NAMALWA (cell line): Measurements from ENCODE around the gene RAD51B.
A peak's percentile ranks its signal among the peaks of the same experiment; 100 is the strongest.

Experiments used
- DNase-seq: peaks from one replicate; pipeline ENCODE4 v3.0.0-alpha.2; 2015; ENCODE audit warnings: low spot score

The RAD51B gene

DNA sequence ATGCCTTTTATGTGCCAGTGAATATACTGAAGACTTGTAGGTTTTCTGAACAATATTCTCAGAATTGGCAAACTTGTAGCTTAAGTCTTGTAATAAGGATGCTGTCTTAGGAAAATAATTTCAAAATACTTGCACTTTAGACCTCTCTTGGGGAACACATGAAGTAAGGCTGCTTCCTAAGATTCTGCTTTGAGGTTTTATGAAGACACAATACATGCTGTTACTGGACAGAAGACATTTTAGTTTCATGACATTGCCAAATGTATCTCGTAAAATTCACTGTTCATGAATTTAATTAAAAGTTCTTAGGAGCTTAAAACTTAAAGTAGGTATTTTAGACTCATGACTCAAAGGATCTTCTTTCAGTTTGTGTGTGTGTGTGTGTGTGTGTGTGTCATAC, 80.7 kb downstream of the RAD51B start:
- no peak for DNase-seq

DNA sequence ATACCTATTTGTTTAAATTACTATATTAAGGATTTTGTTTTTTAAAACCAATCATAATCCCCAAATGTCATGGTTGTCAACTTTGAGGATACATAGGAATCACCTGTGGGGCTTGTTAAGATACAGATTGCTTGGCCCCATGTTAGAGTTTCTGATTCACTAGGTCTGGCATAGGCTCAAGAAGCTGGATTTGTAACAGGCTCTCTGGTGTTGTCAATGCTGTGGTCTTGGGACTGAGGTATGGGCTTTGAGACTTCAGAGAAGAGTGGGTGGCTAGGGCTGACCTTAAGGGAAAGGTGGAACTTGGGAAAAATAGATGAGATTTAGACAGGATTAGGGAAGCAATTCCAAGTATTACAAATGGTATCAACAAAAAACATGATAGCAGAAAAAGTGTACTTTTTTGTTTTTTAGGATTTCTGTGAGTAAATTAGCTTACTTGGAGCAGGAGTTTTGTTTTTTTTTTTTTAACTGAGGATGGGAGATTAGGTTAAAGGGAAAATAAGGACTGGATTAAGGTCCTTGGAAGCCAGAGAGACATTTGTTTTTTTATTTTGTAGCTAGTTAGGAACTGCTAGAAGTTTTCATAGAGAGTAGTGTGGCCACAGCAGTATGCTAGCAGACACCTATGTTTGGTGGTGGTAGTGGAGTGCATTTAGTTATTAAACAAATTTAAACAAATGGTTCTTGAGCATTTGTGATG, 88.6 kb downstream of the RAD51B start:
- DNase-seq, result no peak

DNA sequence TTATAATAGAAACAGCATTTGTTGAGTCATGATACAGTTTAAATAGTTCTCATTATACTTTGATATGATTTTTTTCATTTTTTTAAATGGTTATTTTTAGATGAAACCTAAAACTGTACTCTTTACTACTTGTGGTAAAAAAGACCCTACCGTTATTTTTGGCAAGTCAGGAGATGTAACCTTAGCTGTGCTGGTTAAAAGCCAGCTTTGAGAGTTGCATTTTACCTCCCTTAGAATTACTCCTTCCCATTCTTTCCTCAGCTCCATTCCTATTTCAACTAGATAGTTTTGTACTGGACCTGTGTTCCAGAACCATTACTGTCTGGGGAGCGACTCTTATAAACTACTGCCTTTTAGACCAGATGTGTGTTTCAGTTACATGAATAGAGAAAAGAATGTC, 92.0 kb downstream of the RAD51B start:
- no peak for DNase-seq

DNA sequence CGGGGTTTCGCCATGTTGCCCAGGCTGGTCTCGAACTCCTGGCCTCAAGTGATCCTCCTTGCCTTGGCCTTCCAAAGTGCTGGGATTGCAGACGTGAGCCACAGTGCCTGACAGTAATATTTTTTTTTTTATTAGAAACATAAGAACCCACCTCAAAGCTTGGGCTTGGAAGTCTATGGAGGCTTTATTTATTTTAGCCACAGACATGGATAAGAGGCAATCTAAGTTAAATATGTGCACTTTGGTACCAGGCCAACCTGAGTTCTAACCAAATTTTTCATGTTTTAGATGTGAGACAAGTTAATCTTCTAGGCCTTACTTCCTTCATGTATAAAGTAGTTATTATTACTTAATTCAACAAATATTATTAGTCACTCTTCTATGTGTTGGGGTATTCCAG, 96.9 kb downstream of the RAD51B start:
- DNase-seq, result no peak

DNA sequence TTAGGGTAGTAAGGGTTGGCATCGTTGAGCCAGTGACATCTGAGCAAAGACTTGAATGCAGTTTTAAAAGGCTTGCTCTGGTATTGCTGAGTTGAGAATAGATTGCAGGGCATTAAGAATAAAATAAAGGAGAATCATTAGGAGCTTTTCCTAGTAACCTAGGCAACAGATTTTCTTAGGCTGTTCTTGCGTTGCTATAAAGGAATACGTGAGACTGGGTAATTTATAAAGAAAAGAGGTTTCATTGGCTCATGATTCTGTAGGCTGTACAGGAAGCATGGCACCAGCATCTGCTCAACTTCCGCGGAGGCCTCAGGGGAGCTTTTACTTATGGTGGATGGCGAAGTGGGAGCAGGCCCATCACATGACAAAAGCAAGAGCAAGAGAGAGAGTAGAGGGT, 97.4 kb downstream of the RAD51B start:
- DNase-seq, result no peak

DNA sequence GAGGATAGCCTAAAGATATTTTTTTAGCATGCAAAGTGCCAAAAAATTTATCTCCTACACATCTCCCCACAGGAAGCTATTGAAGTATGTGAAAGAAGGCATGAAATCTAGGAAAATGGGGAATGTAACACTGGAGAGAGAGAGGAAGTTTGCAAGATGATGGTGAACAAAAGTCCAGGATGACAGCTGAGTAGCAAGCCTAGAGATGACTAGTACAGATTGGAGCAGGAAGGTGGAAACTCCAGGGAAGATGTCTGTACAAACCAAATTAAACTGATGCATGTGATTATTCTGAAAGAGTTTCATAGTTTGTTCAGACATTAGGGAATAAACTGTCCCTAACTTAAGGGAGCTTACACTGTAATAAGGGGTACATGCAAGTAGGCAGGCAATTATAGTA, 99.3 kb downstream of the RAD51B start:
- DNase-seq, result no peak

DNA sequence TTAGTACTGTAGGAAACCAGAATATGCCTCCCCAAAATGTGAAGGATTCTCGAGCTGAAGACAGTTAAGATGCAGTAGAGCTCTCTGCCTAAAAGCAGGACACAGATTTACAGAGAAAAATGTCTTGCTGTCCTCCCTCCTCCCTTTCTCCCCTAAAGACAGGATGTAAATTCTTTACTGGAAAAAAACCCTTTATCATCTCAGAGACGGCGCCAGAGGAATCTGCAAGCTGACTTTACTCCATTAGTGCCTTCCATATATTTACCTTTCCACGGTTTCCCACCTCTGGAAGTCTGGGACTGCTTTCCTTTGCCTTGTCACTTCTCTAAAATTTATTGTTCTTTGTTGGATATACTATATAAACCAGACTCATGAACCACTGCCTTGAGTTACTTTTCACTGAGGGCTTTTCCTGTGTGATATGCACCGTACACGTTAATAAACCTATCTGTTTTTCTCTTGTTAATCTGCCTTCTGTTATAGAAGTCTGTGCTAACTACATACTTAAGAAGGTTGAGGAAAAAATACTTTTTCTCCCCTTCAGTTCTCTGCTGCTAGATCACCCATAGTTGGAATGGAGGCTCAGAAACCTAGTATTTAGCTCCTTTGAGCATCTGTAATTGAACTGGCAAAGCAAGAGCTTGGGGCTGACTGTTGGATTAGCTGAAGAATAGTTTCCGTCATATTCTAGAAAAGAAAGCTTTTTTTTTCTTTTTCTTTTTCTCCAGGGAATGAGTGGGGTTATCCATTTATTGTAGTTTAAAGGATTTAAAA, 99.9 kb downstream of the RAD51B start:
- no peak for DNase-seq

DNA sequence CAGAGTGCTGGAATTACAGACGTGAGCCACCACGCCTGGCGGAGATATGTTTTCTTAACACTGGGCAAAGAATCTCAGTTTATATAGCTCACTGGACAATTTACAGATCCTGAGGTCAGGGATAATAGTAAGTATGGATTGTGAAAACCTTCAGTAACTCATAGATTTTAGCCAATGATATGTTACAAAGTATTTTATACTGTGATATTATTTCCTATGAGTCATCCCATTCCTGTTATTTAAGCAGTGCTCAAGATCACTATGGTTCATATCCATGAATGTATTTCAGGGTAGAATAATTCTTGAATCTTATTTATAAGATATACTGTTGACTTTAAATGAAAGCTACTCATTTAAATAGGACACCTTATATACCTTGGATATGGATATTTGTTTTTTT, 107.2 kb downstream of the RAD51B start:
- no peak for DNase-seq

DNA sequence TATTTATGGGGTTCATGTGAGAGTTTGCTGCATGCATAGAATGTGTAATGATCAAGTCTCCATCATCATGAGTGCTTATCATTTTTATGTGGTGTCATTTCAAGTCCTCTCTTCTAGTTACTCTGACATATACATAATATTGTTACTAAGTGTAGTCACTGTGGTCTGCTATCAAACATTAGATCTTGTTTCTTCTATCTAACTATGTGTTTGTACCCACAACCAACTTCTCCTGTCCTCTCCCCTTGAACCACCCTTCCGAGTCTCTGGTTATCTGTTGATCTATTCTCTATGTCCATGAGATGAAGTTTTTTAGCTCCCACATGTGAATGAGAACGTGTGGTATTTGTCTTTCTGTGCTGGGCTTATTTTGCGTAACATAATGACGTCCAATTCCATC, 107.7 kb downstream of the RAD51B start:
- no peak for DNase-seq

DNA sequence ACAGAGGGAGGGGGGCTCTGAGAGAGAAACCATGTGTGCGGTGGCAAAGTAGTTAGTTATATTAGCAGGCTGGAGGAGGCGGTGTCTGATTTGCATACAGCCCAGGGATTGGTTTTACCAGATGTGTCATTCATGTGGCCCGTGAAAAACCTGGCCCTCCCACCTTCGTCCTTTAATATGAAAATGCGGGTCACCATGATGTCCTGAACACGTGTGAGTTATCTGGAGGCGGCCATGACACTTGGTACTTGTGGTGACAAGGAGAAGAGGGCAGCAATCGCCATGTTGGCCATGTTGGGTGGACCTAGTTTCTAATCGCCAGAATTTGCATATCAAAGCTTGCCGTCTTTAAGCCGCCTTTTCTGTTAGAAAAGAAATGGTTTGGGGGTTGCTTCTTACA, 108.8 kb downstream of the RAD51B start:
- no peak for DNase-seq

DNA sequence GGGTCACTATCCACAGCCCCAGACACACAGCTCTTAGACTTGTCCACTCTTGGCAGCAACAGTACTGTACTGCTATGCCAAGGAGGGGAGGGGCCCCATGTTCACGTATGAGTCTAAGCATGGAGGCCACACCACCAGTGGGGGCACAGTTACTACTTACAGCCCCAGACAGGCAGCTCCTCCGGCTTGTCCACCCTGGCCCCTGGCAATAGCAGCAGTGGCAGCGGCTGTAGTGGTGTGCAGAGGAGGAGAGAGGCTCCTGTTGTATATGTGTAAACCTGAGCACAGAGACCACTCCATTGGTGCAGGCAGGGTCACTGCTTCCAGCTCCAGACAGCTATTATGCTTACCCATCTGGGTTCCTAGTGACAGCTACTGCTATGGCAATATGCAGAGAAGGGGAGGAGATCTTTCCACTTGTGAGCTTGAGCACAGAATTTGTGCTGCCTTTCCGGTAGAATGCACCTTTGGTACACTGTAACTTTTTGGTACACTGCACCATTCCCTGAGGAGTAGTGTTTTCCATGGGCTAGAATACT, 113.2 kb downstream of the RAD51B start:
- no peak for DNase-seq

DNA sequence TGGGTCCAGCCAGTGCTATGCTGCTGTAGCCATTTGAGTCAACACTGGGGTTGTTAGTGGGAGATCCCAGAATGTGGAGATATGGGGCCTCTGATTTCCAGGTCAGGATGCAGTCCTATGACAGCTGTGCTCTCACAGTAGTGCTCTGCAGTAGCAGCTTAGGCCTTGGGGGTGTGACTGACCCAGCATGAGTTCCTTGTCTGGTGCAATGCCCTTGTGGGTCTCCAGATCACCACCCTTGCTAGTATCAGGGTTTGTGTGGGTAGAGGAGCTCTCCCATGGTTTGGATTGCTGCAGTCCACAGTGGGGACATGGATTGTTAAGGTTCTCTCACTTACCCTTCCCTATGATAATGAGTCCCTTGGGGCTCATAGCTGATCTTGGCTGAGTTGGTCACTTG, 113.7 kb downstream of the RAD51B start:
- no peak for DNase-seq

DNA sequence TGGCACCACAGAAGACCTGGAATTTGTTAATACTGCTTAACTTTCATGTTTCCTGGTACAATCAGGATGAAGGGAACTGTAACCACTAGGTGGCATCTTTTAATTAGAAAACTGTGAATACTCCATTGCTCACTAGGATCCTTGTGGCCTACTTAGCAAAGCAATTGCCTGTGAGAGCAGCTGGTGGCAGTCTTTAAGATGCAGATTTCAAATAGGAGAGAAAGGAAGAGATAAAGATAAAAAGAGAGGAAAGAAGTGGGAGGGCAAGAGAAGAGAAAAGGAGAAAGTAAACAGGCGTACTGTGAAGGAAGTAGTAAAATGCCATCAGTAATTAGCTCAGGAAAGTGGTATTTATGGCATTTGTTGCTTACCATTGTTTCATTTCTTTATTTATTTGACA, 114.5 kb downstream of the RAD51B start:
- DNase-seq, result peak; percentile 59

DNA sequence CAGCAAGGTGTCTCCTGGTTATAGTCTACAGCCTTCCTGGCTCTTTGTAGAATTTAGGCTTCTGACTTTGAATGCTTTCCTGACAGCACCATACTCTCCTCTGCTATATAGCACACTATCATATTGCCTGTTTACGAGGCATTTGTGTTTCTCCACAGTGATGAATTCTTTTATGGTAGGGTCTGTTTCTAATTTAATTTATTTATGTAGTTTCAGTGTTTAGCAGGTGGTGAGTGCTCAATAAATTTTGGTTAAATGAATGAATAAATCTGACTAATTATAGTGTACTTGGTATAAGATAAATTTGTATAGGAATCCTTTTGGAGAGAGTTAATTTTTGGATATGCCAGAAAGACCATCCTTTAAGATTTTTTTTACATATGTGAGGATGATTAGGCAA, 115.3 kb downstream of the RAD51B start:
- no peak for DNase-seq

DNA sequence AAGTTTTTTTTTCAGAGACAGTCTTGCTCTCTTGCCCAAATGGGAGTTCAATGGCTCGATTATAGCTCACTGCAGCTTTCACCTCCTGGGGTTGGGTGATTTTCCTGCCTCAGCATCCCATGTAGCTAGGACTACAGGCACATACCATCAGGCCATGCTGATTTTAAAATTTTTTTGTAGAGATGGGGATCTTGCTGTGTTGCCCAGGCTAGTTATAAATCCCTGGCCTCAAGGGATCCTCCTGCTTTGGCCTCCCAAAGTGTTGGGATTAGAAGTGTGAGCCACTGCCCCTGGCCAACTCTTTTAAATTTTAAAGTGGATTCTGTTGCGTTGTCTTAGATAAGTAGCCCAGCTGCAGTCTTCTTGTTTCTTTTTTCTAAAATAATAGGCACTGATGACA, 115.8 kb downstream of the RAD51B start:
- no peak for DNase-seq

DNA sequence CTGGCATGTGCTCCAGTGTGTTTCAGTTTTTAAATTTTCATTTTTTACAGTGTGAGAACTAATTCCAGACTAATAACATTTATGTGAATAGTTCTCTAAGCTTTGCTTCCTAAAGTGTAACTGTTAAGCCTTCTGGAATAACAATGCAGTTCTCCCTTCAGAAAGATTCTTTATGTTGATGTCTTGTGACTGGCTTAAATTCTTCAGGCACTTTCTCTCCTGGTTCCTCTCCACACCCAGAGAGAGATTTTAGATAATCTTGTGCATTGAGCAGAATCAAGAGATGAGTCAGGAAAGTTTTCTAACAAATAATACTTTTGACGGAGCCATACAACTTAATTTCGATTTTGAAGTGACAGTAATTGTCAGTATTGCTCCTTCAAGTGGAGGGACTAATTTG, 118.5 kb downstream of the RAD51B start:
- no peak for DNase-seq

DNA sequence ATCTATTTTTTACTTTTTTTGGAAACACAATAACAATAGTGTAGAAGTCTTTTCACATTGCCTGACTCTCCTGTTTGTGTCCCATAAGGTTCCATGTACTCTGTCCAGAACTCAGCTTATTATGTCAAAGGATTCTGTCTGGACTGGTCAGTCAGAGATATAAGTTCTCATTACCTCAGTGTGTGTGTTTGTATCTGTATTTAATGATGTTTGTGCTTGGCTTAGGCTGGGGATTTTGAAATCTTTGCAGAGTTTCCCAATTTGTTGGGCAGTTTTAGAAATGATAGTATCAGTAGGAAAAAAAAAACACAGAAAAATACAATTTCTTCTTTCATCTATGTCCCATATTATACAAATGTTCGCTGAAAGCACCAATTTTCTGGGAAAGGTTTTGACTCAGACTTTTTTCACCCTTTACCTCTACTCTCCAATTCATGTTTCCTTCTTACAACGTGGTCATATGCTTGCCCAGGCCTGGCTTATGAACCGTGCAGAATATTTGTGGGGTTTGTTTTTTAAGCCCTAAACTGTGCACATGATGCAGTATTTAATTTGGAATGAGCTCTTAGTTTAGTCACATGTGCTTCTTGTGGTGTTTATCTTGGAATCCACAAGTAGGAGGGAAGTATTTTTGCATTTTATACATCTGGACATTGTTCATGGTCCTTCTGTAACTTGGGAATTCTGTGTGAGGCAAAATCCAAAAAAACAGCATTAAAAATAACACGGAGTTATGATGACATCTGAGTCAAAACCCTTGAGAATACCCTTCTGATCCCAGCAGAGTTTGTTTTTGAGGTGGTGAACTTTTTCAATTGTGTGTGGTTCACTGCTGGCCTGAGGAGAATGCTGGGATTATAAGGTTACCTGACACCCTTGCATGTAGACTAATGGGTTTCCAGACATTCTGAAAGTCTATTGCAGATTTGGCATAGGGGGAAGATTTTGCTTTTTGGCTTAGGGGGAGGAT, 121.2 kb downstream of the RAD51B start:
- no peak for DNase-seq

DNA sequence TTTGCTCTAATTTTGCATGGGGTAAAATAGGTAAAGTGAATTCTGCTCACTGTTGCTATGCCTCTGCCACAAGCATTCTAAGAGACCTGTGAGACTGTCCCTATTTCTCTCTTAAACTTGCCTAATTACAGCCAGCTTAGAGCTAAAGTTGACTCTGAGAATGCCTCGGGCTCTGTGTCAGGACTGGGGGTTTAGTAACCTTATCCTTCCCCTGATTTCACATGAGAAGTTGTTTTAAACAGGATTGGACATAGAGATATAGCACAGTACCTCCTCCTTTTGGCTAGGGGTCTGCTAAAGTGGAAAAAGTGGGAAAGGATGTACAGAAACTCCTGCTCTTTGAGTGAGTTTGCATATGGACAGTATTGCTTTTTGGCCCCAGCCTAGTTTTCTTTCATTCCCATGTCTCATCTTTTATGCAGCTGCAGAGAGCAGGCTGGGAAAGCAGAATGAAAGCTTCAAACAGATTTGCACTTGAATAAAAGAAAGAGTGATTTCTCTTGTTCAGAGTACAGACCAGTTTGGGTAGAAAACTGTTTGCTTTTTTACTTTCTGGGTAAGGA, 122.0 kb downstream of the RAD51B start:
- DNase-seq, result no peak

DNA sequence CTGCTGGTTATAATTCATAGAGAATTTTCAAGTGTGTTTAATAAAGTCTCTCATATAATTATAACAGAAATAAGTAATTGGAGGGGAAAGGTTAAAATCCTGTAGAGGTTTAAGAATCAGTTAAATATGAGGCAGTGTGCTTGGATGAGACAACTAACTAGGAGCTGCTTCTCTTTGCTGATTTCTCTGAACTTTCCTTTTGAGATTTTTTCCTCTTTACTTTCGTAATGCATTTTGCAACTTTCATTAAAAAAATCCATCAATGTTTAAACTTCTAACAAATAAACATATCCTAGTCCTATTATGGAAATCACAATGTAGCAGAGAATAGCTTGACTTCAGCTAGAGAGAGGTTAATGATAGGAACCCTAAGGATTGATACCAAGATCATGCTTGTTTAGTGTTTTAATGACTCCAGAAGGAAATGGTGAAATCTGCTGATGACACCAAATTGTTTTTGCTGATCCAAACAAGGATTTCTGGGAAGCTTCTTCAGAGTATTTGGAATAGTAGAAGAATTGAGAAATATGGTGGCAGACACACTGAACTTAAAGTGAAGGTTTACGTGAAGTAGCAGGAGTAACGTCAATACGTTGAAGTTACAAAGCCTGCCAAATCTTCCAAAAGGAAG, 122.6 kb downstream of the RAD51B start:
- no peak for DNase-seq

DNA sequence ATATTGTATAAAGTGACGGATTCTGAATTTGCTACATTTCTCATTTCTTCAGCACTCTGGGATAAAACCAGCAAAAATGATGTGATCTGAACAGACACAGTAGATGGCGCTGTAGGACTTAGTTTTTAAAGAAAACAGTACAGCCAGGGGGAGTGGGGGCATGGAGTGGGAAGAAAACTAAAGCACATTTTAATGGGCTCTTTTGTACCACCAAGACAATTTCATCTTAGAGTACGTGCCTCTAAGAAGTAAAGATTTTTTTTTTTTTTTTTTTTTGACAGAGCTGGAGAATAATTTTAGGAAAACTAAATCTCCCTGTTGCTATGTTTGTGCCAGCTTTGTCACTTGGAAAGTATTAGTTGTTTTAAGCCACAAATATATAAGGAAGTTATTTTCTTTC, 124.4 kb downstream of the RAD51B start:
- peak; percentile 74 for DNase-seq

DNA sequence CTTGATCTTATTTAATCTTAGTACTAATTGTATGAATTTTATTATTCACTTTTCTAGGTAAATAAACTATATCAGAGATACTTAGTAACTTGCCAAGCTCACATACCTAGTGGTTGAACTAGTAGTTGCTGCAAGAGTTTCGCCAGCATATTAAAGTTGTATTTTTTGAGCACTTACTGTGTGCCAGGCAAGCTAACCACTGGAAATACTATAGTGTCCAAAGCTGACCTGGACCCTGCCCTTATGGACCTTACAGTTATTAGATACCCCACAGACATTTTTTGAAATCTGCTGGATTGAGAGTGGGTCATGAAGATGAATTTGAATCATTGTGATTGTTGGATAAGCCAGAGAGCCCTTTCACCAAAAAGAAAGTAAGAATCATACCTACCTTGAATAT, 125.0 kb downstream of the RAD51B start:
- no peak for DNase-seq

DNA sequence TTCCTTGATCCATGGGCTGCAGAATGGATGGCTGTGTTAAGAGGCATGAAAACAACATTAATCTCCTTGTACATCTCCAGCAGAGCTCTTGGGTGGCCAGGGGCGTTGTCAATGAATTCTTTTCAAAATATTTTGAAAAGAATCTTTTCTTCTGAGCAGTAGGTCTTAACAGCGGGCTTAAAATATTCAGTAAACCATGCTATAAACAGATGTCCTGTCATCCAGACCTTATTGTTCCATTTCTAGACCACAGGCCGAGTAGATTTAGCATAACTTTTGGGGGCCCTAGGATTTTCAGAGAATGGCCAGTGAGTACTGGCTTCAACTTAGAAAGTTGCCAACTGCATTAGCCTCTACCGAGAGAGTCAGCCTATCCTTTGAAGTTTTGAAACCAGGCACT, 130.2 kb downstream of the RAD51B start:
- DNase-seq, result no peak
